Measurements from ENCODE around the gene BRCA1. TPM values are rescaled to one million over a fixed set of nuclear protein-coding genes. Genes with fewer than 3 reads are reported as not detected.
A peak's percentile ranks its signal among the peaks of the same experiment; 100 is the strongest.
"Not testable (repeated sequence)": the region's sequence is repeated elsewhere in the genome, so short reads cannot be mapped to it uniquely, and the experiment has no call there.

Gene BRCA1
- total RNA-seq, 1 donor from 2014 or later: 9.1 TPM

- DNase-seq (ENCODE audit: low spot score): no peak
These were observed 9.8 kb upstream of the BRCA1 start for GRCh38 chr17:43134774-43135453.

- not testable (repeated sequence) for DNase-seq (ENCODE audit: low spot score)
These were observed 8.3 kb upstream of the BRCA1 start for GRCh38 chr17:43133439-43133838.

- no peak for DNase-seq (ENCODE audit: low spot score)
These were observed 7.0 kb upstream of the BRCA1 start for GRCh38 chr17:43132117-43132516.

GRCh38 chr17:43129671-43130010 is 4.5 kb upstream of the BRCA1 start:
- DNase-seq (ENCODE audit: low spot score): no peak

GRCh38 chr17:43127333-43127876 is 2.2 kb upstream of the BRCA1 start:
- DNase-seq (ENCODE audit: low spot score): not testable (repeated sequence)

GRCh38 chr17:43126911-43127290 is 1.7 kb upstream of the BRCA1 start:
- DNase-seq (ENCODE audit: low spot score): no peak

- DNase-seq (ENCODE audit: low spot score): no peak
These were observed 1.1 kb upstream of the BRCA1 start for GRCh38 chr17:43125967-43126910.

GRCh38 chr17:43118679-43119615 is 6.2 kb downstream of the BRCA1 start:
- no peak for DNase-seq (ENCODE audit: low spot score)

GRCh38 chr17:43114151-43114552 is 11.0 kb downstream of the BRCA1 start:
- no peak for DNase-seq (ENCODE audit: low spot score)

- no peak for DNase-seq (ENCODE audit: low spot score)
These were observed 18.6 kb downstream of the BRCA1 start for GRCh38 chr17:43106552-43106951.

GRCh38 chr17:43105146-43105545 is 20.0 kb downstream of the BRCA1 start:
- no peak for DNase-seq (ENCODE audit: low spot score)

- DNase-seq (ENCODE audit: low spot score): no peak
These were observed 20.5 kb downstream of the BRCA1 start for GRCh38 chr17:43104665-43105064.

- not testable (repeated sequence) for DNase-seq (ENCODE audit: low spot score)
These were observed 29.8 kb downstream of the BRCA1 start for GRCh38 chr17:43095364-43095763.

- DNase-seq (ENCODE audit: low spot score): peak; percentile 19
These were observed 30.9 kb downstream of the BRCA1 start for GRCh38 chr17:43094129-43094835.

GRCh38 chr17:43092901-43093300 is 32.3 kb downstream of the BRCA1 start:
- peak; percentile 6 for DNase-seq (ENCODE audit: low spot score)

- no peak for DNase-seq (ENCODE audit: low spot score)
These were observed 35.1 kb downstream of the BRCA1 start for GRCh38 chr17:43090022-43090421.

- DNase-seq (ENCODE audit: low spot score): no peak
These were observed 39.7 kb downstream of the BRCA1 start for GRCh38 chr17:43085474-43085873.

- no peak for DNase-seq (ENCODE audit: low spot score)
These were observed 45.4 kb downstream of the BRCA1 start for GRCh38 chr17:43079641-43080302.

GRCh38 chr17:43074869-43075268 is 50.3 kb downstream of the BRCA1 start:
- DNase-seq (ENCODE audit: low spot score): no peak

- DNase-seq (ENCODE audit: low spot score): no peak
These were observed 54.3 kb downstream of the BRCA1 start for GRCh38 chr17:43070872-43071271.
